Kidney (tissue), 14 donors: Measurements from ENCODE around the gene GDA. TPM values are rescaled to one million over a fixed set of nuclear protein-coding genes. Genes with fewer than 3 reads are reported as not detected.
A peak's percentile ranks its signal among the peaks of the same experiment; 100 is the strongest.

ENCODE experiments used
- DNase-seq, 5 donors: peaks; one replicate each; pipeline ENCODE4 v3.0.0-alpha.2; 2013 to 2020
- FAIRE-seq: peaks from 2 replicates; lab custom pipeline; 2012; peaks lifted over from hg19 to GRCh38; lab: Jason Lieb, UNC
- H3K27ac ChIP-seq, 2 donors: one replicate each; pipeline ENCODE4 v1.7.0; 2013; ENCODE audit warnings: low read depth in 2 of 2, low read length in 2 of 2, inconsistent platforms in 1 of 2
- H3K27me3 ChIP-seq: one replicate; pipeline ENCODE4 v1.7.1; 2013; ENCODE audit warnings: low read length, inconsistent platforms; ENCODE audit not compliant: control insufficient read depth, insufficient read depth
- H3K36me3 ChIP-seq, 3 donors: one replicate each; pipeline versions ENCODE4 v1.7.0 to v1.7.1; 2013; ENCODE audit warnings: low read length in 3 of 3, control low read depth in 1 of 3, inconsistent platforms in 1 of 3; ENCODE audit not compliant: insufficient read depth in 3 of 3, control insufficient read depth in 2 of 3
- H3K4me1 ChIP-seq, 3 donors: one replicate each; pipeline versions ENCODE4 v1.7.0 to v1.7.1; 2013; ENCODE audit warnings: low read length in 3 of 3, inconsistent platforms in 1 of 3, low read depth in 1 of 3; ENCODE audit not compliant: control insufficient read depth in 2 of 3, insufficient read depth in 2 of 3
- H3K4me3 ChIP-seq, 3 donors: one replicate each; pipeline versions ENCODE4 v1.7.0 to v1.8.1; 2013; ENCODE audit warnings: low read length in 3 of 3, control low read depth in 1 of 3, inconsistent platforms in 1 of 3
- H3K9ac ChIP-seq, 3 donors: one replicate each; pipeline versions ENCODE4 v1.7.0 to v1.7.1; 2013; ENCODE audit warnings: low read length in 3 of 3, control low read depth in 1 of 3, inconsistent platforms in 1 of 3
- H3K9me3 ChIP-seq, 3 donors: one replicate each; pipeline versions ENCODE4 v1.7.0 to v1.7.1; 2013; ENCODE audit warnings: low read length in 3 of 3, control low read depth in 1 of 3, inconsistent platforms in 1 of 3; ENCODE audit not compliant: control insufficient read depth in 2 of 3, insufficient read depth in 1 of 3
- intact Hi-C: fragments of 100-400 bp; cut with DNase I; formaldehyde crosslinking; loops from one replicate; pipeline ENCODE4 v1.11.1; 2022
- polyA plus RNA-seq: library from polyadenylated mRNA; stranded (reverse); fragments of 350-450 nt; fragmentation: Illumina TruSeq; extraction: RNeasy Lipid Tissue Mini Kit (QIAGEN cat#74804); gene quantifications from one replicate; pipeline ENCODE4 v1.2.3, GENCODE V29; 2014; ENCODE audit warnings: low read depth, low replicate concordance; ENCODE audit not compliant: insufficient read depth
- total RNA-seq: library from RNA; stranded (reverse); fragmentation: NEBNext Ultra II Directional; extraction: Animal tissue kit (Norgen Biotek cat#: 25700); gene quantifications from one replicate; pipeline ENCODE4 v1.2.1, GENCODE V29; 2021
- TF ChIP-seq, protein P1 (sequence below): IDR thresholded peaks from 3 replicates; pipeline ENCODE4 v1.5.1; 2012; ENCODE audit warnings: mild to moderate bottlenecking, moderate library complexity, borderline replicate concordance; ENCODE audit not compliant: insufficient read depth; ENCODE audit errors: extremely low read depth
- donor health status: control.
- donor health status: control.
- donor health status: control.
- donor health status: control.
- donor health status: control.
- donor health status: DM: yes; HTN: yes; CAD: no.
- donor health status: Normal renal cell carcinoma (clear cell type).

GDA gene
- total and polyA plus RNA-seq, 2 donors from 2014 or later = 31.4 to 88.1 TPM

DNA sequence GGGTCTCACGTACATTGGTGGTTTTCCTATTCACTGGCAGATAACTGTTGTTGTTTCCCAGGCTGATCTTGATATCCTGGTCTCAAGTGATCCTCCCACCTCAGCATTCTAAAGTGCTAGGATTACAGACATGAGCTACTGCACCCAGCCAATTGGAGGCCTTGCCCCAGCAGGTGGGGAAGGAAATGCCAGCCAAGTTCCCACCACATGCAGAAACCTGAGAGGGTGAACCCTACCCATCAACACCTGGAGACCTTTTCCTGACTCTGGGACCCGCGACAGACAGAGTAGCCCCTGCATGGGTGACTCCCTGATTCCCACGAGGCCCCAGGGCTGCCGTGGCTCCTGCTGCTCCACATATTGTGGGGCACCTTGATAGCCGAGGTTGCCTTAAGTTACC, 107.7 kb downstream of the GDA start:
- DNase-seq (peak in 3 of 5 donors; percentile 29 to 44 (median 40)), FAIRE-seq (no peak)
- TF ChIP-seq, protein P1, sequence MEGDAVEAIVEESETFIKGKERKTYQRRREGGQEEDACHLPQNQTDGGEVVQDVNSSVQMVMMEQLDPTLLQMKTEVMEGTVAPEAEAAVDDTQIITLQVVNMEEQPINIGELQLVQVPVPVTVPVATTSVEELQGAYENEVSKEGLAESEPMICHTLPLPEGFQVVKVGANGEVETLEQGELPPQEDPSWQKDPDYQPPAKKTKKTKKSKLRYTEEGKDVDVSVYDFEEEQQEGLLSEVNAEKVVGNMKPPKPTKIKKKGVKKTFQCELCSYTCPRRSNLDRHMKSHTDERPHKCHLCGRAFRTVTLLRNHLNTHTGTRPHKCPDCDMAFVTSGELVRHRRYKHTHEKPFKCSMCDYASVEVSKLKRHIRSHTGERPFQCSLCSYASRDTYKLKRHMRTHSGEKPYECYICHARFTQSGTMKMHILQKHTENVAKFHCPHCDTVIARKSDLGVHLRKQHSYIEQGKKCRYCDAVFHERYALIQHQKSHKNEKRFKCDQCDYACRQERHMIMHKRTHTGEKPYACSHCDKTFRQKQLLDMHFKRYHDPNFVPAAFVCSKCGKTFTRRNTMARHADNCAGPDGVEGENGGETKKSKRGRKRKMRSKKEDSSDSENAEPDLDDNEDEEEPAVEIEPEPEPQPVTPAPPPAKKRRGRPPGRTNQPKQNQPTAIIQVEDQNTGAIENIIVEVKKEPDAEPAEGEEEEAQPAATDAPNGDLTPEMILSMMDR = no peak
- no peak overlapping the region for H3K9ac ChIP-seq
- H3K4me1 ChIP-seq = no peaks in the 10 kb centered on the region
- no peaks in the 10 kb centered on the region for H3K27me3 ChIP-seq
- intact Hi-C loops = no loop called here
- no peaks in the 10 kb centered on the region for H3K9me3 ChIP-seq
- no peak overlapping the region for H3K27ac ChIP-seq
- no peaks in the 10 kb centered on the region for H3K36me3 ChIP-seq
- no peak overlapping the region for H3K4me3 ChIP-seq

DNA sequence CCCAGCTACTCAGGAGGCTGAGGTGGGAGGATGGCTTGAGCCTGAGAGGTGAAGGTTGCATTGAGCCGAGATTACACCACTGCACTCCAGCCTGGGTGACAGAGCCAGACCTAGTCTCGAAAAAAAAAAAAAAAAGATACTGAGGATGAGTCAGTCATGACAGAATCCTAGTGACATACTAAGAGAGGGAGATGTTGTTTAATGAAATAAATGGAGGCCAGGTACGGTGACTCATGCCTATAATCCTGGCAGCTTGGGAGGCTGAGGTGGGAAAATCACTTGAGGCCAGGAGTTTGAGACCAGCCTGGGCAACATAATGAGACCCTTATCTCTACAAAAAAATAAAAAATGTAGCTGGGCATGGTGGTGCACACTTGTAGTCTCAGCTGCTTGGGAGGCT, 108.6 kb downstream of the GDA start:
- no peaks in the 10 kb centered on the region for H3K27me3 ChIP-seq
- no peak overlapping the region for H3K27ac ChIP-seq
- DNase-seq = no peak
- no peak overlapping the region for H3K9ac ChIP-seq
- intact Hi-C loops = no loop called here
- FAIRE-seq = no peak
- H3K4me1 ChIP-seq = no peaks in the 10 kb centered on the region
- no peak overlapping the region for H3K4me3 ChIP-seq
- TF ChIP-seq, protein P1 = no peak
- H3K36me3 ChIP-seq = no peaks in the 10 kb centered on the region
- H3K9me3 ChIP-seq = no peaks in the 10 kb centered on the region

- DNase-seq (no peak), FAIRE-seq (no peak)
- H3K4me3 ChIP-seq = no peak overlapping the region
- no peaks in the 10 kb centered on the region for H3K27me3 ChIP-seq
- TF ChIP-seq, protein P1 = no peak
- H3K9me3 ChIP-seq = no peaks in the 10 kb centered on the region
- H3K27ac ChIP-seq = no peak overlapping the region
- intact Hi-C loops = no loop called here
- no peak overlapping the region for H3K9ac ChIP-seq
- no peaks in the 10 kb centered on the region for H3K36me3 ChIP-seq
- no peaks in the 10 kb centered on the region for H3K4me1 ChIP-seq
Observed at GRCh38 chr9:72262063-72262462, 112.8 kb downstream of the GDA start.

DNA sequence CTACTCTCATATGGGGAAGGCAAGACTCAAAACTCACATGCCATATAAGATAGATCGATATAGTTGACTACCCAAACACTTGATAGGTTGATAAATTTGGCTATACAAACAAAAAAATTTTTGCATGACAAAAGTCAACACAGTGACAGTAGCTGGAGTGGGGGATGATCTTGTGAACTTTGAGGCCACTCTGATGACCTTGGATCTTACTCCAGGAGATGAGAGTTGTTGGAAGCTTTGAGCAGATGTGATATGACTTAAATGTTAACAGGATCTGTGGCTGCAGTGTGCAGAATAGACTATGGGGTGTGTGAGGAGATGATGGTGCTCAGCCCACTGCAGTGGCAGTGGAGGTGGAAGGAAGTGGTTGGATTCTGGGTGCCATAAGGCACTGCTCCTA, 114.3 kb downstream of the GDA start:
- Histone ChIP-seq H3K4me3 (no peak overlapping the region), H3K9me3 (no peaks in the 10 kb centered on the region), H3K4me1 (no peaks in the 10 kb centered on the region), H3K36me3 (no peaks in the 10 kb centered on the region), H3K27ac (no peak overlapping the region), H3K9ac (no peak overlapping the region), H3K27me3 (no peaks in the 10 kb centered on the region)
- intact Hi-C loops = no loop called here
- TF ChIP-seq, protein P1 = no peak
- no peak for FAIRE-seq
- DNase-seq = no peak
